Brain microvascular endothelial cell (primary cell): Measurements from ENCODE around the gene SETD4.

ENCODE experiments used
- DNase-seq: peaks from one replicate; pipeline ENCODE4 v3.0.0-alpha.2; 2020
- H3K27ac ChIP-seq: fragments of 250-450 bp; sonication (Bioruptor Pico); 2 replicates; pipeline ENCODE4 v1.5.1; 2020; ENCODE audit warnings: mild to moderate bottlenecking, moderate library complexity
- H3K27me3 ChIP-seq: fragments of 250-450 bp; sonication (Bioruptor Pico); replicated peaks from 2 replicates; pipeline ENCODE4 v1.5.1; 2020; ENCODE audit warnings: mild to moderate bottlenecking
- H3K36me3 ChIP-seq: fragments of 250-450 bp; sonication (Bioruptor Pico); replicated peaks from 2 replicates; pipeline ENCODE4 v1.5.1; 2020; ENCODE audit warnings: mild to moderate bottlenecking
- H3K4me3 ChIP-seq: 2 replicates; pipeline ENCODE4 v1.5.1; 2011; ENCODE audit warnings: low read depth, mild to moderate bottlenecking, control low read depth, low read length, moderate library complexity
- in situ Hi-C: cut with HindIII; loops from 2 replicates; pipeline ENCODE4 v1.10.0; 2017; ENCODE audit warnings: low sequenced_read_pairs, low pct_ligation_motif_present
- TF ChIP-seq, protein P1 (sequence below): IDR thresholded peaks from 2 replicates; pipeline ENCODE4 v1.5.1; 2011; ENCODE audit warnings: low read depth, mild to moderate bottlenecking, moderate library complexity, low read length, control low read depth, inconsistent platforms; ENCODE audit errors: missing control alignments

Gene SETD4

DNA sequence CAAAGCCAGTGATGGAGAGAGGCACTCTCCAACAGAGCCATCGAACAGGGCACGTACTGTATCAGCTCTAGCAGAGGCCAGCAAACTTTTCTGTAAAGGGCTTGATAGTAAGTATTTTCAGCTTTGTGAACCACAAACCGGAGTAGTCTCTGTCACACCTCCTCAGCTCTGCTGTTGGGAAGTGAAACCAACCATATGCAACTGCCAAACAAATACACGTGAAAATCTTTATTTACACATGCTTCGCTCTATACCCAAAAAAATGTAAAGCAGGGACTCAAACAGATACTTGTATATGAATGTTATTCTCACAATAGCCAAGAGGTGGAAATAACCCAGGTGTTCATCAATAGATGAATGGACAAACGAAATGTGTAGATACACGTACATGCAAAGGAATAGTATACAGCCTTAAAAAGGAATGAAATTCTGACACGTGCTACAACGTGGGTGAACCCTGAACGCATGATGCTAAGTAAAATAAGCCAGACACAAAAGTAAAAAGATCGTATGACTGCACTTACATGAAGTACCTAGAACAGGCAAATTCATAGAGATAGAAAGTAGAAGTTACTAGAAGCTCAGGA, 39.0 kb downstream of the SETD4 start:
- TF ChIP-seq, protein P1, sequence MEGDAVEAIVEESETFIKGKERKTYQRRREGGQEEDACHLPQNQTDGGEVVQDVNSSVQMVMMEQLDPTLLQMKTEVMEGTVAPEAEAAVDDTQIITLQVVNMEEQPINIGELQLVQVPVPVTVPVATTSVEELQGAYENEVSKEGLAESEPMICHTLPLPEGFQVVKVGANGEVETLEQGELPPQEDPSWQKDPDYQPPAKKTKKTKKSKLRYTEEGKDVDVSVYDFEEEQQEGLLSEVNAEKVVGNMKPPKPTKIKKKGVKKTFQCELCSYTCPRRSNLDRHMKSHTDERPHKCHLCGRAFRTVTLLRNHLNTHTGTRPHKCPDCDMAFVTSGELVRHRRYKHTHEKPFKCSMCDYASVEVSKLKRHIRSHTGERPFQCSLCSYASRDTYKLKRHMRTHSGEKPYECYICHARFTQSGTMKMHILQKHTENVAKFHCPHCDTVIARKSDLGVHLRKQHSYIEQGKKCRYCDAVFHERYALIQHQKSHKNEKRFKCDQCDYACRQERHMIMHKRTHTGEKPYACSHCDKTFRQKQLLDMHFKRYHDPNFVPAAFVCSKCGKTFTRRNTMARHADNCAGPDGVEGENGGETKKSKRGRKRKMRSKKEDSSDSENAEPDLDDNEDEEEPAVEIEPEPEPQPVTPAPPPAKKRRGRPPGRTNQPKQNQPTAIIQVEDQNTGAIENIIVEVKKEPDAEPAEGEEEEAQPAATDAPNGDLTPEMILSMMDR, result no peak

DNA sequence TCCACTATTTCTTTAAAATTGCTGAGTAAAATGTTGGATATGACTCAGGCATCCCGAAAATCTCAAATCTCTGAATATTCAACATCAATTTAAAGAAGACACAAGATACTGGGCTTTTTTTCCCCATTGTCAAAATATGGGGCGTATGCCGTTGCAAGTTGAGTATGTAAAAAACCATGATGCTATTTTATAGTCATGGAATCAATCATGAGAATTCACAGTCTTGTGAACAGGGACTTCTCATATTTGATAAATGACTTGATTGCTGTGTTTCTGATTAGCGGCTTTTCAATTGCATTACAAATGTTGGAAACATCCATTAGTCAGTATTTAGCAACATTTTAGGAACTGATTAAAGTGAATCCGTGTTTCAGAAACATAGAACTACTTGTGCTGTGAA, 45.3 kb downstream of the SETD4 start:
- no peak for DNase-seq
- TF ChIP-seq, protein P1, result no peak
- no peak overlapping the region for H3K4me3 ChIP-seq
- in situ Hi-C loops, result no loop called here
- no peaks in the 10 kb centered on the region for H3K27me3 ChIP-seq
- H3K27ac ChIP-seq, result no peak overlapping the region
- no peaks in the 10 kb centered on the region for H3K36me3 ChIP-seq

More for the DNA sequence above, 39.0 kb downstream of the SETD4 start:
- DNase-seq, result no peak
- in situ Hi-C loops, result no loop called here
- H3K4me3 ChIP-seq, result no peak overlapping the region
- H3K27me3 ChIP-seq, result no peaks in the 10 kb centered on the region
- no peak overlapping the region for H3K27ac ChIP-seq
- H3K36me3 ChIP-seq, result no peaks in the 10 kb centered on the region

DNA sequence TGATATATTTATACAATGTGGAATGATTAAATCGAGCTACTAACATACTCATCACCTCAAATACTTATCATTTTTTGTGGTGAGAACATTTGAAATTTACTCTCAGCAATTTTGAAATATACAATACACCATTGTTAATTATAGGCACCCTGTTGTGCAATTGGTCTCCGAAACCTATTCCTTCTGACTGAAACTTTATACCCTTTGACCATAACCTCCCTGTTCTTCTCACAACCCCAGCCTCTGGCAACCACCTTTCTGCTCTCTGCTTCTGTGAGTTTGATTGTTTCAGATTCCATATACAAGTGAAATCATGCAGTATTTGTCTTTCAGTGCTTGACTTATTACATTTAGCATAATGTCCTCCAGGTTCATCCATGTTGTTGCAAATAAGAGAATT, 49.5 kb downstream of the SETD4 start:
- H3K36me3 ChIP-seq, result no peaks in the 10 kb centered on the region
- H3K4me3 ChIP-seq, result no peak overlapping the region
- H3K27ac ChIP-seq, result no peak overlapping the region
- TF ChIP-seq, protein P1, result no peak
- H3K27me3 ChIP-seq, result peaks cover 2% of the 10 kb centered on the region
- in situ Hi-C loops, result no loop called here
- DNase-seq, result no peak

DNA sequence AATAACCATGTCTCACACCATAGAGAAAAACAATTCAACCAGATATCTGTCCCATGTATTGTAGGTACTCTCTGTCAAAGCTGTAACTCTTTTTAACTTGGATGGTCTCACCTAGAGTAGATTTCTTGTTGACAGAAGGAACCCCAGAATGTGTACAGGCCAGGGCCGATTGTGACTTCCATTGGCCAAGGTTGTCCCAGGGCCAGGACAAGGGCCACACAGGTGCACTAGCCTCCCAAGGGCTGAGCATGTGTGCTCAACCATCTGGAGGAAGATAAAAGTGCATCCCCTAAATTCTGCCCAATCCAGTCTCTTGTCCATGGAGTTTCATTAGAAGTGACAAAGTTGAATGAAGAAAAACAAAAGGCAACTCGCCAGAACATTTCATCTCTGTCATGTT, 51.8 kb downstream of the SETD4 start:
- no peak overlapping the region for H3K4me3 ChIP-seq
- in situ Hi-C loops, result no loop called here

DNA sequence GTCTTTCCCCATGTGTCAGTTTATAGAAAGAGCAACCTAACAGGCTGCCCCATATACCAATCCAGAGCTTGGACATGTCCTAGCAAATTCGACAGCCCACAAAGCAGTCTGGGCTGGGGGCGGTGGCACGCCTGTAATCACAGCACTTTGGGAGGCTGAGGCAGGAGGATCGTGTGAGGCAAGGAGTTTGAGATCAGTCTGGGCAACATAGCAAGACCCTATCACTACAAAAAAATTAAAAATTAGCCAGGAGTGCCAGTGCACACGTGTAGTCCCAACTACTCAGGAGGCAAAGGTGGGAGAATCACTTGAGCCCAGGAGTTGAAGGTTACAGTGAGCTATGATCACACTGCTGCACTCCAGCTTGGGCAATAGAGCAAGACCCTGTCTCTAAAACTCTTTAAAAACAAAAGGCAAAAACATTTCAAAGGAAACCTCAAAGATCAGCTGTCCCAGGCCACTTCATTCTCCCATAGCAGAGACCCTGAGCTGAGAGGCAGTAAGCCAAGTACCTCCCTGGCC, 54.4 kb downstream of the SETD4 start:
- Histone ChIP-seq H3K4me3 (no peak overlapping the region), H3K36me3 (no peaks in the 10 kb centered on the region), H3K27ac (no peak overlapping the region), H3K27me3 (peaks cover 2% of the 10 kb centered on the region)
- in situ Hi-C loops, result no loop called here
- TF ChIP-seq, protein P1, result no peak
- no peak for DNase-seq

More for the DNA sequence above, 51.8 kb downstream of the SETD4 start:
- DNase-seq, result no peak
- H3K36me3 ChIP-seq, result no peaks in the 10 kb centered on the region
- H3K27ac ChIP-seq, result no peak overlapping the region
- H3K27me3 ChIP-seq, result peaks cover 2% of the 10 kb centered on the region
- TF ChIP-seq, protein P1, result no peak

DNA sequence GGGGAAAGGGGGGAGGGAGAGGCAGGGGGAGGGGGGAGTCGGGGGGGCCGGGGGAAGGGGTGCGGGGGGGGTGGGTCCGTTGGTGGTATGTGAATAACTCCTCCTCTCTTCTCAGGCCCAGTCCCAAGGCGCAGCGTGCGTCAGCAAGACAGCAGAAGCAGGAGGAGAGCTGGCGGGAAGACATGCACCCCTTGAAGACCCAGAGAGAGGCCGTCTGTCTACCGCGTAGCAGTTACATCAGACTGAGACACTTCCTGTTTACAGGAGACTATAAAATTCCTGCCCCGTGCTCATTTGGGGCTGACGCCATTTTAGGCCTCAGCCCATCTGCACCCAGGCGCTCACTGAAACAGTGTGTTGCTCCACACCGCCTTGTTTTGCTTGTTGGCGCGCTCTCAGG, 55.3 kb downstream of the SETD4 start:
- no peak overlapping the region for H3K27ac ChIP-seq
- peaks cover 2% of the 10 kb centered on the region for H3K27me3 ChIP-seq
- no peak for DNase-seq
- H3K36me3 ChIP-seq, result no peaks in the 10 kb centered on the region
- in situ Hi-C loops, result no loop called here
- TF ChIP-seq, protein P1, result no peak
- H3K4me3 ChIP-seq, result no peak overlapping the region
